Sigmoid colon (tissue), 7 donors: Measurements from ENCODE around the gene MEAF6. TPM values are rescaled to one million over a fixed set of nuclear protein-coding genes. Genes with fewer than 3 reads are reported as not detected.

Source experiments
- DNase-seq: peaks from one replicate; pipeline ENCODE4 v3.0.0-alpha.2; 2019
- H3K27ac ChIP-seq, 4 donors: fragments of 200-600 bp; sonication (generic); one replicate each; pipeline ENCODE4 v1.5.1; 2016 to 2019; ENCODE audit warnings: mild to moderate bottlenecking in 1 of 4
- H3K27me3 ChIP-seq, 3 donors: fragments of 200-600 bp; sonication (generic); one replicate each; pipeline ENCODE4 v1.5.1; 2019; ENCODE audit warnings: mild to moderate bottlenecking in 1 of 3
- H3K36me3 ChIP-seq, 4 donors: fragments of 200-600 bp; sonication (generic); one replicate each; pipeline ENCODE4 v1.5.1; 2016 to 2019
- H3K4me1 ChIP-seq, 4 donors: fragments of 200-600 bp; sonication (generic); one replicate each; pipeline ENCODE4 v1.5.1; 2017 to 2019
- H3K4me3 ChIP-seq, 4 donors: fragments of 200-600 bp; sonication (generic); one replicate each; pipeline ENCODE4 v1.5.1; 2017 to 2019; ENCODE audit warnings: mild to moderate bottlenecking in 2 of 4, moderate library complexity in 1 of 4
- H3K9me3 ChIP-seq, 4 donors: fragments of 200-600 bp in 3 of 4; sonication (generic) in 3 of 4; one replicate each; pipeline versions ENCODE4 v1.5.1 to v1.6.1; 2013 to 2019
- EP300 ChIP-seq, 4 donors: sonication (generic); formaldehyde crosslinking; IDR thresholded peaks; one replicate each; pipeline ENCODE4 v1.6.1; 2017; ENCODE audit warnings: antibody characterized with exemption in 4 of 4
- POLR2A ChIP-seq, 2 donors: fragments of 450-650 bp; IDR thresholded peaks; one replicate each; pipeline ENCODE4 v1.6.1; 2016; ENCODE audit warnings: antibody characterized with exemption in 2 of 2, mild to moderate bottlenecking in 2 of 2, moderate library complexity in 2 of 2
- POLR2AphosphoS5 ChIP-seq, 4 donors: sonication (generic); formaldehyde crosslinking; IDR thresholded peaks; one replicate each; pipeline ENCODE4 v1.6.1; 2017; ENCODE audit warnings: antibody characterized with exemption in 4 of 4
- WGBS, 2 donors: extraction: QIAGEN DNeasy Blood & Tissue Kit; methylation state at CpG; one replicate each; pipeline ENCODE4 v1.1.7; 2013; 5-methylcytosine and 5-hydroxymethylcytosine counted together
- intact Hi-C: fragments of 100-400 bp; cut with DNase I; formaldehyde crosslinking; loops from one replicate; pipeline ENCODE4 v1.15.1; 2023
- polyA plus RNA-seq, 3 donors: library from polyadenylated mRNA; stranded (reverse); fragments of 200-250 nt; gene quantifications; one replicate each; pipeline ENCODE4 v1.2.3, GENCODE V29; 2013
- total RNA-seq, 4 donors: library from RNA; depleted of rRNA; stranded (reverse); fragments of >200 nt; gene quantifications; one replicate each; pipeline ENCODE4 v1.1.0, GENCODE V29; 2016
- TF ChIP-seq, protein P1 (sequence below), 4 experiments: fragments of 450-650 bp in 3 of 4; fragments of 200-600 bp in 1 of 4; IDR thresholded peaks; one replicate each; pipeline ENCODE4 v1.5.1; 2016 to 2019; ENCODE audit warnings: antibody characterized with exemption in 4 of 4, mild to moderate bottlenecking in 3 of 4, moderate library complexity in 2 of 4
- donor health status: healthy with polysubstance abuse.
- donor health status: Bipolar disorder and iron deficiency.
- donor health status: healthy.

The MEAF6 gene
- total and polyA plus RNA-seq, 7 donors = 43.0 to 84.5 (median 64.0) TPM

DNA sequence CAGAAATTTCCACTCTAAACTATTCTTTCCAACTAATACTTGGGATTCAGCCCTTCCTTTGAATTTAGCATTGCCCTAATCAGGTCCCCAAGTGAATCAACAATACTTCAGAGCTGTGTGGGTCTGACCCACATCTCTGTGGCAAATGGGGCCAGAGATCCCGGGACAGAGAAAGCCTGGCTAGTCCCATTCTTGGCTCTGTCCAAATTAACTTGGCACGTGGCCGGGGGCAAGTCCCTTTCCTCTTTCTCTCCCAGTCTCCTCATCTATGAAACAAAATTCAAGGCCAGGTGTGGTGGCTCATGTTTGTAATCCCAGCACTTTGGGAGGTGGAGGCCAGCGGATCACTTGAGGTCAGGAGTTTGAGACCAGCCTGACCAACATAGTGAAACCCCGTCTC, 46.5 kb downstream of the MEAF6 start:
- Histone ChIP-seq H3K27ac (no peak overlapping the region), H3K9me3 (no peaks in the 10 kb centered on the region), H3K4me3 (no peak overlapping the region), H3K36me3 (no peaks in the 10 kb centered on the region), H3K27me3 (no peaks in the 10 kb centered on the region), H3K4me1 (peaks cover 0 to 25% (median 23%) of the 10 kb centered on the region in 4 donors)
- peak; percentile 24 for DNase-seq
- intact Hi-C loops = no loop called here
- 93 to 94% methylated on average over 5 of the region's 5 CpGs for WGBS, 2 donors
- TF ChIP-seq POLR2A (IDR thresholded peaks at IDR 0.05) = no peak

DNA sequence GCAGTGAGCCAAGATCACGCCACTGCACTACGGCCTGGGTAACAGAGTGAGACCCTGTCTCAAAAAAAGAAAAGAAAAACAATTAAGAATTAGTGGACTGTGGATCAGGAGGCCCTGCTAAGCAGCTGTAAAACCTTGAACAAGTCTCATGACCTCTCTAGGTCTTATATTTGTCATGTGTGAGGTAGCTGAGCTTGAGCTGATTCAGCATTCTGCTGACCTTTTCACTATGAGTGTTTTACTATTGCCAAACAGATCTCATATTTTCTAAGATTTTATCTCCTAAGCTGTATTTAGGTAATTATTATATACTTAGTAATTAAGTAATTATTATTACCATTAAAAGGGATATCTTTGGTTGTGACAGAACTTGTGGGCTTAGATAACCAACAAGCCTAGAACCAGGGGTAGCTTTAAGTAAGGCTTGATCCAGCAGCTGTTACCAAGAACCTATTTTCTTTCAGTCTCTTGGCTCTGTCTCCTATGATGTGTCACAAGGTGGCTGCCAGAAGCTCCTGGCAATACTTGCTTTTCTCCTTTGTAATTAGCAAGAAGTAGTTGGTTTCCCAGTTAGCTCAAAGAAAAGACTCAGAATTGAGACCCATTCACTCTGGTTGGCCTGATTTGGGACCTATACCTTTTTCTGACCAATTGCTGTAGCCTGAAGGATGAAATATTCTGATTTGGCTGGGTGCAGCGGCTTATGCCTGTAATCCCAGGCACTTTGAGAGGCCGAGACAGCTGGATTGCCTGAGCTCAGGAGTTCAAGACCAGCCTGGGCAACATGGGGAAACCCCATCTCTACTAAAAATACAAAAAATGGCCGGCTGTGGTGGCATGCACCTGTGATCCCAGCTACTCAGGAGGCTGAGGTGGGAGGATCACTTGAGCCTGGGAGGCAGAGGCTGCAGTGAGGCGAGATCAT, 48.7 kb downstream of the MEAF6 start:
- DNase-seq = no peak
- no peak overlapping the region for H3K4me3 ChIP-seq
- TF ChIP-seq EP300 (IDR thresholded peaks at IDR 0.05) (no peak), POLR2A (IDR thresholded peaks at IDR 0.05) (no peak), POLR2AphosphoS5 (IDR thresholded peaks at IDR 0.05) (peak in 1 of 4 donors; percentile 10)
- peak overlapping the region in 2 of 4 donors; percentile 9 to 18 for H3K27ac ChIP-seq
- no peaks in the 10 kb centered on the region for H3K9me3 ChIP-seq
- H3K27me3 ChIP-seq = no peaks in the 10 kb centered on the region
- intact Hi-C loops = no loop called here
- WGBS, 2 donors = 88 to 94% methylated on average over 6 of the region's 6 CpGs
- H3K36me3 ChIP-seq = no peaks in the 10 kb centered on the region
- peaks cover 0 to 4% (median under 1%) of the 10 kb centered on the region in 4 donors for H3K4me1 ChIP-seq

DNA sequence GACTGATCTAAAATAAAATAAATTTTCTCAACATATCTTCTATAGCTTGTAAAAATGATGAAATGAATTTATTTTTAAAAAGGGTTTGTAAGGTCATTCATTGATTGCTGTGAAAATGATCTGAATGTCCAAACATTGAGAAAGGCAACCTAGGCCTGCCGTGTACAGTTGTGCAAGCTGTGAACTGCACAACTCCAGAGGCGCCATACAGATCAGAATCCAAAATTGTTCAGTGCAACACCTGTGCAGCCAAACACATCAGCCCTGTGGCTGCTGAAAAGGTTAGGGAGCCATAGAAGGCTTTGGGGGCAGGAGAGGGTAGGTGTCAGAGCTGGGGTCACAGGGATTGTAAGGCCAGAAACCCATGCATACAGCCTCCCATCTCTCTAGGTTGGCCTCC, 50.1 kb downstream of the MEAF6 start:
- 49 to 70% methylated on average over 2 of the region's 2 CpGs for WGBS, 2 donors
- no peaks in the 10 kb centered on the region for H3K9me3 ChIP-seq
- TF ChIP-seq POLR2A (IDR thresholded peaks at IDR 0.05) (no peak), EP300 (IDR thresholded peaks at IDR 0.05) (no peak), POLR2AphosphoS5 (IDR thresholded peaks at IDR 0.05) (no peak)
- TF ChIP-seq, protein P1, sequence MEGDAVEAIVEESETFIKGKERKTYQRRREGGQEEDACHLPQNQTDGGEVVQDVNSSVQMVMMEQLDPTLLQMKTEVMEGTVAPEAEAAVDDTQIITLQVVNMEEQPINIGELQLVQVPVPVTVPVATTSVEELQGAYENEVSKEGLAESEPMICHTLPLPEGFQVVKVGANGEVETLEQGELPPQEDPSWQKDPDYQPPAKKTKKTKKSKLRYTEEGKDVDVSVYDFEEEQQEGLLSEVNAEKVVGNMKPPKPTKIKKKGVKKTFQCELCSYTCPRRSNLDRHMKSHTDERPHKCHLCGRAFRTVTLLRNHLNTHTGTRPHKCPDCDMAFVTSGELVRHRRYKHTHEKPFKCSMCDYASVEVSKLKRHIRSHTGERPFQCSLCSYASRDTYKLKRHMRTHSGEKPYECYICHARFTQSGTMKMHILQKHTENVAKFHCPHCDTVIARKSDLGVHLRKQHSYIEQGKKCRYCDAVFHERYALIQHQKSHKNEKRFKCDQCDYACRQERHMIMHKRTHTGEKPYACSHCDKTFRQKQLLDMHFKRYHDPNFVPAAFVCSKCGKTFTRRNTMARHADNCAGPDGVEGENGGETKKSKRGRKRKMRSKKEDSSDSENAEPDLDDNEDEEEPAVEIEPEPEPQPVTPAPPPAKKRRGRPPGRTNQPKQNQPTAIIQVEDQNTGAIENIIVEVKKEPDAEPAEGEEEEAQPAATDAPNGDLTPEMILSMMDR (IDR thresholded peaks at IDR 0.05) = no peak
- intact Hi-C loops = no loop called here
- no peaks in the 10 kb centered on the region for H3K27me3 ChIP-seq
- H3K27ac ChIP-seq = no peak overlapping the region
- no peaks in the 10 kb centered on the region for H3K36me3 ChIP-seq
- no peak overlapping the region for H3K4me3 ChIP-seq
- DNase-seq = no peak
- H3K4me1 ChIP-seq = no peaks in the 10 kb centered on the region

DNA sequence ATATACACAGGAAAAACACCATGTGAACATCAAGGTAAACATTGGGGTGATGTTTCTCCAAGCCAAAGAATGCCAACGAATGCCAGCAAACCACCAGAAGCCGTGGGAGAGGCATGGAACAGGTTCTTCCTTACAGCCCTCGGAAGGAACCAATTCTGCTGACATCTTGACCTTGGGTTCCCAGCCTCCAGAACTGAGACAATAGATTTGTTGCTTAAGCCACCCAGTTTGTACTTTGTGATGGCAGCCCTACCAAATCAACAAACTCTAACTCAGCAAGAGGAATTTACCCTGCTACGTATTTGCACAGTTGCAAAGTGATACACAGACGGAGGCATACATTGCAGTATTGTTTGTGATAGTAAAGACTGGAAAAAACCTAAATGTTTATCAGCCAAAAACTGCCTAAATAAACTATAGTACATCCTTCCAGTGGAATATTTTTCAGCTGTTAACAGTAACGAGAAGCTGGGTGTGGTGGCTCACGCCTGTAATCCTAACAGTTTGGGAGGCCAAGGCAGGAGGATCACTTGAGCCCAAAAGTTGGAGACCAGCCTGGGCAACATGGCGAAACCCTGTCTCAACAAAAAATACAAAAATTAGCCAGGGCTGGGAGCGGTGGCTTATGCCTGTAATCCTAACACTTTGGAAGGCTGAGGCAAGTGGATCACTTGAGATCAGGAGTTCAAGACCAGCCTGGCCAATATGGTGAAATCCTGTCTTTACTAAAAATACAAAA, 52.7 kb downstream of the MEAF6 start:
- Histone ChIP-seq H3K27ac (no peak overlapping the region), H3K9me3 (no peaks in the 10 kb centered on the region), H3K4me3 (no peak overlapping the region), H3K36me3 (no peaks in the 10 kb centered on the region), H3K4me1 (no peaks in the 10 kb centered on the region), H3K27me3 (no peaks in the 10 kb centered on the region)
- WGBS, 2 donors = 91 to 92% methylated on average over 9 of the region's 9 CpGs
- no peak for DNase-seq
- TF ChIP-seq POLR2AphosphoS5 (IDR thresholded peaks at IDR 0.05) = no peak
- no peak for TF ChIP-seq POLR2A (IDR thresholded peaks at IDR 0.05)
- TF ChIP-seq EP300 (IDR thresholded peaks at IDR 0.05) = no peak
- TF ChIP-seq, protein P1 (IDR thresholded peaks at IDR 0.05) = no peak
- intact Hi-C loops = no loop called here

DNA sequence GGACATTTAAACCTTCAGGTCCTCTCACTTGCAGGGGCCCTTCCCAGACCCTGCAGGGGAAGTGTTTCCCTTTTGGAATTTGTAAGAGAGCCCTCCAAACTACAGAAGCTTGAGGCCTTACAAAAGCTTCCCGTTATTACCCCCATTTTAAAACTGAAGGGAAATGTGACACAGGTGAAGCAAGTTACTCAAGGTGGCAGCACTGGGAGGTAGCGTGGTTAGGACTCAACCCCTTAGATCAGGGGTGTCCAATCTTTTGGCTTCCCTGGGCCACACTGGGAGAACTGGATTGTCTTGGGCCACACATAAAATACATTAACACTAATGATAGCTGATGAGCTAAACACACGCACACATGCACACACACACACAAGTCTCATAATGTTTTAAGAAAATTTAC, 56.0 kb downstream of the MEAF6 start:
- Histone ChIP-seq H3K27me3 (no peaks in the 10 kb centered on the region), H3K9me3 (no peaks in the 10 kb centered on the region), H3K4me1 (peaks cover 4 to 9% (median 8%) of the 10 kb centered on the region in 4 donors), H3K36me3 (no peaks in the 10 kb centered on the region), H3K27ac (no peak overlapping the region), H3K4me3 (no peak overlapping the region)
- no peak for DNase-seq
- TF ChIP-seq, protein P1 (IDR thresholded peaks at IDR 0.05) = no peak
- TF ChIP-seq POLR2A (IDR thresholded peaks at IDR 0.05) = no peak
- no peak for TF ChIP-seq EP300 (IDR thresholded peaks at IDR 0.05)
- TF ChIP-seq POLR2AphosphoS5 (IDR thresholded peaks at IDR 0.05) = no peak
- 76 to 79% methylated on average over 3 of the region's 3 CpGs for WGBS, 2 donors
- intact Hi-C loops = no loop called here
